Tibial nerve (tissue), 4 donors: ENCODE results near the gene IFNE. TPM values are rescaled to one million over a fixed set of nuclear protein-coding genes. Genes with fewer than 3 reads are reported as not detected.

Source experiments
- DNase-seq, 2 donors: peaks; one replicate each; pipeline ENCODE4 v3.0.0-alpha.2; 2019; ENCODE audit warnings: low spot score in 2 of 2
- H3K27ac ChIP-seq, 4 donors: fragments of 200-600 bp; sonication (generic) in 3 of 4; one replicate each; pipeline ENCODE4 v1.5.1; 2017 to 2019; ENCODE audit warnings: mild to moderate bottlenecking in 1 of 4
- H3K27me3 ChIP-seq, 2 donors: fragments of 200-600 bp; sonication (generic) in 1 of 2; one replicate each; pipeline versions ENCODE4 v1.5.1 to v1.6.0; 2017 to 2019
- H3K36me3 ChIP-seq, 3 donors: fragments of 200-600 bp; sonication (generic); one replicate each; pipeline ENCODE4 v1.5.1; 2018 to 2019
- H3K4me1 ChIP-seq, 4 donors: fragments of 200-600 bp; sonication (generic) in 3 of 4; one replicate each; pipeline ENCODE4 v1.5.1; 2017 to 2019
- H3K4me3 ChIP-seq, 4 donors: fragments of 200-600 bp; sonication (generic) in 3 of 4; one replicate each; pipeline ENCODE4 v1.5.1; 2017 to 2019; ENCODE audit warnings: mild to moderate bottlenecking in 1 of 4, moderate library complexity in 1 of 4
- H3K9me3 ChIP-seq, 4 donors: fragments of 200-600 bp; sonication (generic) in 3 of 4; one replicate each; pipeline ENCODE4 v1.5.1; 2017 to 2019
- CTCF ChIP-seq, 5 experiments: fragments of 200-600 bp in 3 of 5; fragments of 450-650 bp in 2 of 5; sonication (generic) in 3 of 5; IDR thresholded peaks; one replicate each; pipeline ENCODE4 v1.5.1; 2016 to 2019; ENCODE audit warnings: antibody characterized with exemption in 5 of 5, mild to moderate bottlenecking in 3 of 5, moderate library complexity in 2 of 5
- EP300 ChIP-seq, 2 donors: sonication (generic); formaldehyde crosslinking; IDR thresholded peaks; one replicate each; pipeline ENCODE4 v1.6.1; 2017; ENCODE audit warnings: antibody characterized with exemption in 2 of 2, mild to moderate bottlenecking in 1 of 2
- POLR2A ChIP-seq, 2 donors: fragments of 450-650 bp; IDR thresholded peaks; one replicate each; pipeline ENCODE4 v1.6.1; 2017; ENCODE audit warnings: antibody characterized with exemption in 2 of 2, mild to moderate bottlenecking in 2 of 2, moderate library complexity in 2 of 2
- WGBS, 2 donors: methylation state at CpG; one replicate each; pipeline ENCODE4 v1.1.5; 2018; 5-methylcytosine and 5-hydroxymethylcytosine counted together
- total RNA-seq, 4 donors: library from RNA; depleted of rRNA; stranded (reverse); fragments of >200 nt; gene quantifications; one replicate each; pipeline ENCODE4 v1.1.0, GENCODE V29; 2016

IFNE gene
- total RNA-seq, 4 donors from 2014 or later = not detected

DNA sequence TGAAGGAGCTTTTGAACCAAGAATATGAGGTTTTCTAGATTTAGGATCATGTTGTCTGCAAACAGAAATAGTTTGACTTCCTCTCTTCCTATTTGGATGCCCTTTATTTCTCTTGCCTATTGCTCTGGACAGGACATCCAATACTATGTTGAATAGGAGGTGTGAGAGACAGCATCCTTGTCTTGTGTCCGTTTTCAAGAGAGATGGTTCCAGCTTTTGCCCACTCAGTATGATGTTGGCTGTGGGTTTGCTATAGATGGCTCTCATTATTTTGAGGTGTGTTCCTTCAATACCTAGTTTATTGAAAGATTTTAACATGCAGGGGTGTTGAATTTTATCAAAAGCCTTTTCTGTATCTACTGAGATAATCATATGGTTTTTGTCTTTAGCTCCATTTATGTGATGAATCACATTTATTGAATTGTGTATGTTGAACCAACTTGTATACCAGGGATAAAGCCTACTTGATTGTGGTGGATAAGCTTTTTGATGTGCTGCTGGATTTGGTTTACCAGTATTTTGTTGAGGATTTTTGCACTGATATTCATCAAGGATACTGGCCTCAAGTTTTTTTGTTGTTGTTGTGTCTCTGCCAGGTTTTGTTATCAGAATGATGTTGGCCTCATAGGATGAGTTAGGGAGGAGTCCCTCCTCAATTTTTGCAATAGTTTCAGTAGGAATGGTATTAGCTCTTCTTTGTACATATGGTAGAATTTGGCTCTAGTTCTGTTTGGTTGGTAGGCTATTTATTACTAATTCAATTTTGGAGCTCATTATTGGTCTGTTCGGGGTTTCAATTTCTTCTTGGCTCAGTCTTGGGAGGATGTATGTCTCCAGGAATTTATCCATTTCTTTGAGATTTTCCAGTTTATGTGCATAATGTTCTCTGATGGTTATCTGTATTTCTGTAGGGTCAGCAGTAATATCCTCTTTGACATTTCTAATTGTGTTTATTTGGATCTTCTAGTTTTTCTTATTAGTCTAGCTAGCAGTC, 41.2 kb upstream of the IFNE start:
- no peaks in the 10 kb centered on the region for H3K4me1 ChIP-seq
- no peak for TF ChIP-seq CTCF (IDR thresholded peaks at IDR 0.05)
- no peak for TF ChIP-seq POLR2A (IDR thresholded peaks at IDR 0.05)
- no peak for TF ChIP-seq EP300 (IDR thresholded peaks at IDR 0.05)
- H3K36me3 ChIP-seq = no peaks in the 10 kb centered on the region
- no peak overlapping the region for H3K27ac ChIP-seq
- DNase-seq = no peak
- peaks cover 0 to 8% (median 3%) of the 10 kb centered on the region in 4 donors for H3K9me3 ChIP-seq
- H3K4me3 ChIP-seq = no peak overlapping the region
- H3K27me3 ChIP-seq = no peaks in the 10 kb centered on the region
- WGBS, 2 donors = 79 to 82% methylated on average over 2 of the region's 2 CpGs

- H3K4me3 ChIP-seq = no peak overlapping the region
- no peaks in the 10 kb centered on the region for H3K36me3 ChIP-seq
- no peak for DNase-seq
- WGBS, 2 donors = 92 to 94% methylated on average over 4 of the region's 4 CpGs
- TF ChIP-seq CTCF (IDR thresholded peaks at IDR 0.05) = no peak
- no peak for TF ChIP-seq POLR2A (IDR thresholded peaks at IDR 0.05)
- TF ChIP-seq EP300 (IDR thresholded peaks at IDR 0.05) = no peak
- H3K27ac ChIP-seq = no peak overlapping the region
- H3K27me3 ChIP-seq = no peaks in the 10 kb centered on the region
- no peaks in the 10 kb centered on the region for H3K4me1 ChIP-seq
- H3K9me3 ChIP-seq = peaks cover 0 to 8% (median 3%) of the 10 kb centered on the region in 4 donors
These were observed 40.2 kb upstream of the IFNE start for GRCh38 chr9:21522348-21522747.

DNA sequence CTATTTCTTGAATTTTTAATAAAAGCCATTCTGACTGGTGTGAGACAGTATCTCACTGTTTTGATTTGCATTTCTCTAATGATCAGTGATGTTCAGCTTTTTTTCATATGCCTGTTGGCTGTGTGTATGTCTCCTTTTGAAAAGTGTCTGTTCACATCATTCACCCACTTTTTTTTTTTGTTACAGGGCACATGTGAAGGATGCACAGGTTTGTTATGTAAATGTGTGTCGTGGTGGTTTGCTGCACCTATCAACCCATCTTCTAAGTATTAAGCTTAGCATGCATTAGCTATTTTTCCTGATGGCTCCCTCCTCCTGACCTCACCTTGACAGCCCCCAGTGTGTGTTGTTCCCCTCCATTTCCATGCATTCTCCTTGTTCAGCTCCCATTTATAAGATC, 39.3 kb upstream of the IFNE start:
- Histone ChIP-seq H3K27ac (no peak overlapping the region), H3K27me3 (no peaks in the 10 kb centered on the region), H3K4me1 (no peaks in the 10 kb centered on the region), H3K9me3 (peaks cover 0 to 8% (median 3%) of the 10 kb centered on the region in 4 donors), H3K4me3 (no peak overlapping the region), H3K36me3 (no peaks in the 10 kb centered on the region)
- no peak for TF ChIP-seq EP300 (IDR thresholded peaks at IDR 0.05)
- no peak for TF ChIP-seq POLR2A (IDR thresholded peaks at IDR 0.05)
- TF ChIP-seq CTCF (IDR thresholded peaks at IDR 0.05) = no peak
- 88 to 97% methylated on average over 1 of the region's 1 CpG for WGBS, 2 donors
- no peak for DNase-seq

GRCh38 chr9:21520501-21521228, 38.6 kb upstream of the IFNE start:
- Histone ChIP-seq H3K9me3 (peaks cover 0 to 8% (median 3%) of the 10 kb centered on the region in 4 donors), H3K36me3 (no peaks in the 10 kb centered on the region), H3K27ac (no peak overlapping the region), H3K4me3 (no peak overlapping the region), H3K27me3 (no peaks in the 10 kb centered on the region), H3K4me1 (no peaks in the 10 kb centered on the region)
- no peak for DNase-seq
- WGBS, 2 donors = 82 to 86% methylated on average over 5 of the region's 5 CpGs
- TF ChIP-seq EP300 (IDR thresholded peaks at IDR 0.05) = no peak
- no peak for TF ChIP-seq POLR2A (IDR thresholded peaks at IDR 0.05)
- no peak for TF ChIP-seq CTCF (IDR thresholded peaks at IDR 0.05)
